Neutrophil (primary cell): ENCODE data around the gene CUL1.

Experiments used
- H3K27ac ChIP-seq: fragments of 200-600 bp; sonication (generic); 2 replicates; pipeline ENCODE4 v1.5.1; 2016; ENCODE audit warnings: mild to moderate bottlenecking, moderate library complexity
- H3K27me3 ChIP-seq: fragments of 200-600 bp; sonication (generic); 2 replicates; pipeline ENCODE4 v1.6.0; 2016; ENCODE audit warnings: mild to moderate bottlenecking
- H3K36me3 ChIP-seq: fragments of 200-600 bp; sonication (generic); 2 replicates; pipeline ENCODE4 v1.5.1; 2017
- H3K4me1 ChIP-seq, 2 experiments: fragments of 200-600 bp in 1 of 2; sonication (generic) in 1 of 2; 1 replicate in 1 of 2; 2 replicates in 1 of 2; pipeline versions ENCODE4 v1.5.1 to v1.6.1; 2013 to 2016; ENCODE audit warnings: low read depth in 1 of 2, low read length in 1 of 2, mild to moderate bottlenecking in 1 of 2, moderate library complexity in 1 of 2; ENCODE audit not compliant: control insufficient read depth in 1 of 2, insufficient read depth in 1 of 2
- H3K4me3 ChIP-seq, 2 experiments: fragments of 200-600 bp in 1 of 2; sonication (generic) in 1 of 2; 1 replicate in 1 of 2; 2 replicates in 1 of 2; pipeline ENCODE4 v1.5.1; 2013 to 2016; ENCODE audit warnings: low read depth in 1 of 2, low read length in 1 of 2, mild to moderate bottlenecking in 1 of 2, moderate library complexity in 1 of 2
- H3K9me3 ChIP-seq: fragments of 200-600 bp; sonication (generic); 2 replicates; pipeline ENCODE4 v1.5.1; 2016
- CTCF ChIP-seq: fragments of 200-600 bp; sonication (generic); IDR thresholded peaks from 2 replicates; pipeline ENCODE4 v1.5.1; 2016; ENCODE audit warnings: antibody characterized with exemption

Gene CUL1

GRCh38 chr7:148799893-148800555, 101.3 kb downstream of the CUL1 start:
- TF ChIP-seq CTCF, result no peak
- H3K4me1 ChIP-seq, result no peaks in the 10 kb centered on the region
- H3K4me3 ChIP-seq, result no peak overlapping the region
- H3K27ac ChIP-seq, result no peak overlapping the region
- H3K27me3 ChIP-seq, result no peaks in the 10 kb centered on the region
- H3K9me3 ChIP-seq, result no peaks in the 10 kb centered on the region
- H3K36me3 ChIP-seq, result peaks cover 61% of the 10 kb centered on the region

- Histone ChIP-seq H3K36me3 (peaks cover 63% of the 10 kb centered on the region), H3K27me3 (no peaks in the 10 kb centered on the region), H3K9me3 (no peaks in the 10 kb centered on the region), H3K4me3 (no peak overlapping the region), H3K4me1 (no peaks in the 10 kb centered on the region), H3K27ac (no peak overlapping the region)
- no peak for TF ChIP-seq CTCF
Measured at GRCh38 chr7:148800677-148801076, 102.0 kb downstream of the CUL1 start.

- Histone ChIP-seq H3K36me3 (peaks cover 69% of the 10 kb centered on the region), H3K4me1 (no peaks in the 10 kb centered on the region), H3K27ac (no peak overlapping the region), H3K4me3 (no peak overlapping the region), H3K27me3 (no peaks in the 10 kb centered on the region), H3K9me3 (no peaks in the 10 kb centered on the region)
- TF ChIP-seq CTCF, result no peak
Measured at GRCh38 chr7:148802101-148802493, 103.4 kb downstream of the CUL1 start.

- no peak for TF ChIP-seq CTCF
- Histone ChIP-seq H3K9me3 (no peaks in the 10 kb centered on the region), H3K4me1 (no peaks in the 10 kb centered on the region), H3K27ac (no peak overlapping the region), H3K36me3 (peaks cover 73% of the 10 kb centered on the region), H3K27me3 (no peaks in the 10 kb centered on the region), H3K4me3 (no peak overlapping the region)
Measured at GRCh38 chr7:148803094-148803493, 104.4 kb downstream of the CUL1 start.

- no peaks in the 10 kb centered on the region for H3K27me3 ChIP-seq
- H3K27ac ChIP-seq, result no peak overlapping the region
- H3K36me3 ChIP-seq, result peaks cover 72% of the 10 kb centered on the region
- no peak for TF ChIP-seq CTCF
- no peaks in the 10 kb centered on the region for H3K4me1 ChIP-seq
- H3K9me3 ChIP-seq, result no peaks in the 10 kb centered on the region
- no peak overlapping the region for H3K4me3 ChIP-seq
Measured at GRCh38 chr7:148804343-148805235, 105.9 kb downstream of the CUL1 start.
